Dedifferentiated amniotic fluid mesenchymal stem cell (primary cell): ENCODE results near the gene HECTD4.
"Not testable (repeated sequence)": the region's sequence is repeated elsewhere in the genome, so short reads cannot be mapped to it uniquely, and the experiment has no call there.

Experiments used
- DNase-seq: peaks from one replicate; pipeline ENCODE4 v3.0.0-alpha.2; 2016; ENCODE audit errors: extremely low spot score

HECTD4 gene

DNA sequence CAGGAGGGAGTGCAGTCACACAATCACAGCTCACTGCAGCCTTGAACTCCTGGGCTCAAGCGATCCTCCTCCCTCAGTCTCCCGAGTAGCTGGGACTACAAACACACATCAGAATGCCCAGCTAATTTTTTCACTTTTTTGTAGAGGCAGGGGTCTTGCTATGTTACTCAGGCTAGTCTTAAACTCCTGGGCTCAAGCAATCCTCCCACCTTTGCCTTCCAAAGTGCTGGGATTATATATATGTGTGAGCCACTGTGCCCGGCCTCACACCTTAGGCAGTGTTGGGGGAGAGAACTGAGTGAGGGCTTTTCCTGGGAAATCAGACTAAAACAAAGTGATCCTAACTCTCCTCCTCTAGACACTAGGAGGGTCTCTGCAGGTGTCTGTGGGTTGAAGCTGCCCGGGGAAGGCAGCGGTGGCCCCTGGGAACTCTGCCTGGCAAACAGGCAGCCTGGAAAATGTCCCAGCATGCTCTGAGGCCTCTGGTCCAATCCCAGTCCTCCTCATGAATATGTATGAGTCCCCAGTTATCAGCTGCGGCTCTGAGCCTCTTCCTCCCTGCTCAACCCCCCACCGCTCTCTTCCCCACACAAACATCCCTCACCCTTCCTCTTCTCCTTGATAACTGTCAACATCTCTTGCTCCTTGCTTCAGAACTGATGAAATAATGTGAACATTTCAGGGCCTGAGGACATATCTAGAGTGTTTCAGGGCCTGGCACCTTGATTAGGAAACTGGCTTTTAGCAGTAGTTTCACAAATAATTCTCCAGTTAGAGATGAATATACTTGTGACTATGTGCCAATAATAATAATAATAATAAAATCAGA is 265.8 kb downstream of the HECTD4 start:
- no peak for DNase-seq

DNA sequence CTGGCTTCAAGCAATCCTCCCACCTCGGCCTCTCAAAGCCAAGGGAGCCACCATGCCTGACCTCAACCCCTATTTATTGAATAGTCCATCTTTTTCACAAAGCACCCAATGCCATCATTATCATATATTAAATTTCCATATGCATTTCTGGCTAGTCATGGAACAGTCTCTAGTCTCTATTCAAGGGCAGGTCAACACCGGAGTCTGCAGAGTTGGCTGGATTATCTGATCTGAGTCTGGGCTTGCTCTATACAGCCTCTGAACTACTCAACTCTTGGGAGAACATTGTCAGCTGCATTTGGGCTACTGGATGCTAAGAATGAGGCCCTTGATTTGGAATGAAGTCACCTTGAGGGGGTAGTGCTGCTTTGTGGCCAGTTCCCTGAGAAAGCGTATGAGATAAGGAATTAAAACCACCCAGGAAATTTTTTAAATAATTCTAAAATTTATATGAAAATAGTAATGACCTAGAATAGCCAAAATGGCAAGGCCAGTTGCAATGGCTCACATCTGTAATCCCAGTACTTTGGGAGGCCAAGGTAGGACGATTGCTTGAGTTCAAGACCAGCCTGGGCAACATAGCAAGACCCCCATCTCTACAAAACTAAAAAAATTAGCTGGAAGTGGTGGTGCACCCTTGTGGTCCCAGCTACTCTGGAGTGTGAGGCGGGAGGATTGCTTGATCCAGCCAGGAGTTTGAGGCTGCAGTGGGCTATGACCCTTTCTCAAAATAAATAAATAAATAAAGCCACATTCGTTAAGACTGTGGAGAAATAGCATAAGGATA is 266.8 kb downstream of the HECTD4 start:
- no peak for DNase-seq

DNA sequence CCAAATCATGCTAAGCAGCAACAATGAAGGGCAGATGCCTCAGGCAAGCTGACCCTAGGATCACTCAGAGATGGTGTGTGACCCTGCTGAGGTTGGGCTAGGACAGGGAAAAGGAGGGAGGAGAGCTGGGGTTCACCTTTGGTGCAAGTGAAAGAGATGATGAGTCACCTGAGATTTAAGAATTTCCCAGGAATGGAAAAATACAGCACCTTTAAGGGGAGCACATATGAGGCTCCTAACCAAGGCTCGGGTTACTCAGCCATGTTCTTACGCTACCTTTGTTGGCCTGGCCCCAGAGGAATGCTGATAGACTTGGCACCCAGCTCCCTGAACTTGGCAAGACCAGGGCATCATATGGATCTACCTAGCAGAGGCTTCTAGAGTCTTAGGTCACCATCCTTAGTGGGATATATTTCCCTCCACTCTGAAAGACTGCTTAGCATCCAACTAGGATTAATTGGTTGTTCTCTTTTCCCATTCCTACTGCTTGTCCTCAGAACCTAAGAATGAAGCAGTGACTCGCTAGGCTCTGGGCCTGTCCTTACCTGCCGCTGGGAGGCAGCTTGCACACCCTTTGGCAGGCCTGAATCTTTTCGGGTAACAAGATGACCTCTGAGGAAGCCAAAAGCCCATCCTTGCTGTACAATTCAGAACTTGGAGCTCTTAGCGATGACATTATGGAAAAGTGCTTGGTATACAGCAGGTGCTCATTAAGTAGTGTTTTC is 269.7 kb downstream of the HECTD4 start:
- DNase-seq, result no peak

DNA sequence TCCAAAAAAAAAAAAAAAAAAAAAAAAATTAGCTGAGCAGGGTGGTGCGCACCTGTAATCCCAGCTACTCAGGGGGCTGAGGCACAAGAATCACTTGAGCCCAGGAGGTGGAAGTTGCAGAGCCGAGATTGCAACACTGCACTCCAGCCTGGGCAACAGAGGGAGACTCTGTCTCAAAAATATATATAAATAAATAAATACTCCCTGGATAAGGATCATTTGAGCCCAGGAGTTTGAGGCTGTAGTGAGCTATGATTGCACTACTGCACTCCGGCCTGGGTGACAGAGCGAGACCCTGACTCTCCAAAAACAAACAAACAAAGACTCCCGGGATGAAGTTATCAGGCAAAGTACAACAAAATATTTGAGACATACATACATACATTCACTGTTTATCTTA is 270.3 kb downstream of the HECTD4 start:
- no peak for DNase-seq

DNA sequence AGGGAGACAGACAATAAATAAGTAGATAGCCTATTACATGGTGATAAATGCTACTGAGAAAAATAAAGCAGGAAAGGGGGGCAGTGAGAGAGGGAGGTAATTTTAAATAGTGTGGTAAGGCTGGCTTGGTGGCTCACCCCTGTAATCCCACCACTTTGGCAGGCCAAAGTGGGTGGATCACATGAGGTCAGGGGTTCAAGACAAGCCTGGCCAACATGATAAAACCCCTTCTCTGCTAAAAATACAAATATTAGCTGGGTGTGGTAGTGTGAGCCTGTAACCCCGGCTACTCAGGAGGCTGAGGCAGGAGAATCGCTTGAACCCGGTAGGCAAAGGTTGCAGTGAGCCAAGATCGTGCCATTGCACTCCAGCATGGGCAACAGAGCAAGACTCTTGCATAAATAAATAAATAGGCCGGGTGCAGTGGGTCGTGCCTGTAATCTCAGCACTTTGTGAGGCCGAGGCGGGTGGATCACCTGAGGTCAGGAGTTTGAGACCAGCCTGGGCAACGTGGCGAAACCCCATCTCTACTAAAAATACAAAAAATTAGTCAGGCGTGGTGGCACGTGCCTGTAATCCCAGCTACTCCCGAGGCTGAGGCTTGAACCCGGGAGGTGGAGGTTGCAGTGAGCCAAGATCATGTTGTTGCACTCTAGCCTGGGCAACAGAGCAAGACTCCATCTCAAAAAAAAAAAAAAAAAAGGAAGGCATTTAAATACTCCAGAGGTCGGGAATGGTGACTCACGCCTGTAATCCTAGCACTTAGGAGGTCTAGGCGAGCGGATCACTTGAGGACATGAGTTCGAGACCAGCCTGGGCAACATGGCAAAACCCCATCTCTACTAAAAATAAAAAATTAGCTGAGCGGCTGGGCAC is 271.2 kb downstream of the HECTD4 start:
- DNase-seq, result not testable (repeated sequence)
